ENCODE results near the gene FGD5. TPM values are rescaled to one million over a fixed set of nuclear protein-coding genes. Genes with fewer than 3 reads are reported as not detected.

Gene FGD5
- total RNA-seq, 1 donor from 2014 or later = 3.2 TPM

DNA sequence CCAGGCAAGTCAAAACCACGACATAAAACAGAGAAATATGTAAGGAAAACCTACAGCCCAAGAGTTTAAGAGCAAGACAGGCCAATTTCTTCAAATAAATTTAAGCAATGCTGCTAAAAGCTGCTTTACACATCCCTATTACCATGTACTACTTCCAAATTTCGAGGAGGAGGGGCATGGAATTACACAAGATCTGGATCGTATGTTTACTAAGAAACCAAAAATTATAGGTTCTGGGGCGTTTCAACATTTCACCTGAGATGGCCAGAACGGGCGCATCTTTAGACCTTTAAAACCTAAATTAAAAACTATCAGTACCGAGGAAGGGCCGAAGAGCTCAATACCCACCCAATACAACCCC lies 128.0 kb downstream of the FGD5 start:
- H3K27ac Mint-ChIP-seq = peak overlapping the region; percentile 97
- no peaks in the 10 kb centered on the region for H3K27me3 Mint-ChIP-seq (ENCODE audit: low read depth)

DNA sequence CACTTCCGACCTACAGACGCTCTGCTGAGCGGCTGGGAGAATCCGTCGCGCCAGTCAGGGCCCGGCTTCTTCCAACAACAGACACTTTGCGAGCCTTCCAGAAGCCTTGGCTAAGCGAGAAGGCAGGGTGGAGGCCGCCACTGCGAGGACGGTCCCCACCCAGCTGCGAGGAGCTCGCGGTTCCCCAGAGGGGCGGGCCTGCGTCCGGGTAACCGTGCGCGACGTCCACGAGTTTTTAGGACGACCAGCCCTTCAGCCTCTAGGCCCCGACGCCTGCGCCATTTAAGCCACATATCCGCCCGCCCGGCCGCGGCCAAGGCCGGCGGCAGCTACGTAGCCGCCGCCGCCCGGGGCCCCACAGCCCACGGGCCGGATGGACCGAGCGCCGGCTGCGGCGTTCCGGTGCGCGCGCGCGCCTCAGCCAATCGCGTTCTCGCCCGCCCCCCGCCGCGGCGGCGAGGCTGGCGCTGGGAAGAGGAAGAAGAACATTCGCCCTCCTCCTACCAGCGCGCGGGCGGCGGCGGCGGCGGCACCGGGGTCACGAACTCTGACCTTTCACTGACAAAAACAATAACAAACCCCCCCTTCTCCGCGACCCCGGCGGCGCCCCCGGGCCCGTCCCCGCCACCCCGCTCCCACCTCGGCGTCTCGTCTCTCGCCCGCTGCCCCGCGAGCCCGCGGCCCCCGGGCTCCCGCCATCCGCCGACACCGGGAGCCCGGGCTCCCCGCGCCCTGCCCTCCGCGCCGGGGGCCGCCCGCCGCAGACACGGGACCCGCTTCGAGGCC lies 128.5 kb downstream of the FGD5 start, which contains the start of gene NR2C2:
NR2C2 (plus strand) TSS at position 484 of the 786 bp plus-strand sequence. CDS start 56,332 bp downstream, outside the sequence.
- Mint-ChIP-seq H3K4me1 (peaks cover 41% of the 10 kb centered on the region), H3K9me3 (no peaks in the 10 kb centered on the region), H3K36me3 (peaks cover 12% of the 10 kb centered on the region), H3K27me3 (ENCODE audit: low read depth) (no peaks in the 10 kb centered on the region), H3K27ac (peak within 1 kb of the TSS; percentile 100), H3K4me3 (peak within 1 kb of the TSS; percentile 99)
- DNase-seq (ENCODE audit: low spot score in 2 of 2, unreplicated experiment in 2 of 2) = peak; percentile 55 to 79
- TF ChIP-seq CTCF (IDR thresholded peaks at IDR 0.05; ENCODE audit: unreplicated experiment) = no peak

More for the DNA sequence above, 128.0 kb downstream of the FGD5 start:
- no peak for DNase-seq (ENCODE audit: low spot score in 2 of 2, unreplicated experiment in 2 of 2)
- no peak for TF ChIP-seq CTCF (IDR thresholded peaks at IDR 0.05; ENCODE audit: unreplicated experiment)
- Mint-ChIP-seq H3K36me3 (peaks cover 11% of the 10 kb centered on the region), H3K4me3 (peak overlapping the region; percentile 89), H3K4me1 (peaks cover 41% of the 10 kb centered on the region), H3K9me3 (no peaks in the 10 kb centered on the region)

DNA sequence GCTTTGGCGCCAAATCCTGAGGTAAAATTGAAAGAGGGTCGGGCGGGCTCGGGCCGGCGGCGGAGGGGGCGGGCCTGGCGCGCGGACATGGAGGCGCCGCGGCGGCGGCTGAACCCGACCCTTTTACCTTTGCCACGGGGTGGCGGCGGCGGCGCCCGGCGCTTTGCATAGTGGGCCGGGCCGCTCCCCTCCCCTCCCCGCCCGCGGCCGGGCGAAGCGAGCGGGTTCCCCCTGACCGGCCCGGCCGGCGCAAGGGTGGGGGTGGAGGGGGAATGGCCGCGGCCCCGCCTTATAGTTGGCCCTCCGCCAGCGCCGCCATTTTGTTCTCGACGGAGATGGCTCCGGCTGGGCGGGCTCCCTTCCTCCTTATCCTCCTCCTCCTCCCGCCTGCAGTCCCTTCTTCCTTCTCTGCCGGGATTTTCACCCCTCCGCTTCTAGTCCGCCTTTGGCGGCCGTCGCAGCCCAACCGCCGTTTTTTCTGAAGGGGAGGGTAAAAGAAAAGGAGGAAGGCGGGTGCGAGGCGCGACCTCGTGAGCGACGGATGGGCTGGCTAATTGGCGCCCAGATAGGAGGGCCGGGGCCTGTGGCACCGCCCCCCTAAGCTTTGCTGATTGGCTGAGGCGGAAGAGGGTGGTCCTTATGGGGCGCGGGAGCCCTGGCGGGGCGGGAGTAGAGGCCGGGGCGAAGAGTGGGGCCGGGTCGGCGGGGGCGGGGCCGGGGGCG lies 129.3 kb downstream of the FGD5 start:
- DNase-seq (ENCODE audit: low spot score in 2 of 2, unreplicated experiment in 2 of 2) = peak; percentile 96 to 98
- peak overlapping the region; percentile 99 for H3K4me3 Mint-ChIP-seq
- H3K27me3 Mint-ChIP-seq (ENCODE audit: low read depth) = no peaks in the 10 kb centered on the region
- peak overlapping the region; percentile 100 for H3K27ac Mint-ChIP-seq
- peaks cover 42% of the 10 kb centered on the region for H3K4me1 Mint-ChIP-seq
- peaks cover 16% of the 10 kb centered on the region for H3K36me3 Mint-ChIP-seq
- no peaks in the 10 kb centered on the region for H3K9me3 Mint-ChIP-seq
- no peak for TF ChIP-seq CTCF (IDR thresholded peaks at IDR 0.05; ENCODE audit: unreplicated experiment)

- no peak for TF ChIP-seq CTCF (IDR thresholded peaks at IDR 0.05; ENCODE audit: unreplicated experiment)
- peak overlapping the region; percentile 99 for H3K4me3 Mint-ChIP-seq
- DNase-seq (ENCODE audit: low spot score in 2 of 2, unreplicated experiment in 2 of 2) = no peak
- H3K36me3 Mint-ChIP-seq = peaks cover 14% of the 10 kb centered on the region
- H3K4me1 Mint-ChIP-seq = peaks cover 41% of the 10 kb centered on the region
- peak overlapping the region; percentile 100 for H3K27ac Mint-ChIP-seq
- H3K9me3 Mint-ChIP-seq = no peaks in the 10 kb centered on the region
- H3K27me3 Mint-ChIP-seq (ENCODE audit: low read depth) = no peaks in the 10 kb centered on the region
Measured at GRCh38 chr3:14948609-14949038, 129.9 kb downstream of the FGD5 start.

- Mint-ChIP-seq H3K4me1 (peaks cover 38% of the 10 kb centered on the region), H3K27me3 (ENCODE audit: low read depth) (no peaks in the 10 kb centered on the region), H3K9me3 (no peaks in the 10 kb centered on the region), H3K27ac (peak overlapping the region; percentile 100), H3K4me3 (peak overlapping the region; percentile 99), H3K36me3 (peaks cover 15% of the 10 kb centered on the region)
- no peak for DNase-seq (ENCODE audit: low spot score in 2 of 2, unreplicated experiment in 2 of 2)
- TF ChIP-seq CTCF (IDR thresholded peaks at IDR 0.05; ENCODE audit: unreplicated experiment) = no peak
Measured at GRCh38 chr3:14949126-14949525, 130.4 kb downstream of the FGD5 start.
